T follicular helper cell (primary cell): ENCODE measurements around the gene ANGEL1.

Source experiments
- DNase-seq: peaks from one replicate; pipeline ENCODE4 v3.0.0-alpha.2; 2020; ENCODE audit warnings: low read depth

ANGEL1 gene

GRCh38 chr14:76820700-76821099 lies 8.0 kb upstream of the ANGEL1 start:
- DNase-seq, result no peak

DNA sequence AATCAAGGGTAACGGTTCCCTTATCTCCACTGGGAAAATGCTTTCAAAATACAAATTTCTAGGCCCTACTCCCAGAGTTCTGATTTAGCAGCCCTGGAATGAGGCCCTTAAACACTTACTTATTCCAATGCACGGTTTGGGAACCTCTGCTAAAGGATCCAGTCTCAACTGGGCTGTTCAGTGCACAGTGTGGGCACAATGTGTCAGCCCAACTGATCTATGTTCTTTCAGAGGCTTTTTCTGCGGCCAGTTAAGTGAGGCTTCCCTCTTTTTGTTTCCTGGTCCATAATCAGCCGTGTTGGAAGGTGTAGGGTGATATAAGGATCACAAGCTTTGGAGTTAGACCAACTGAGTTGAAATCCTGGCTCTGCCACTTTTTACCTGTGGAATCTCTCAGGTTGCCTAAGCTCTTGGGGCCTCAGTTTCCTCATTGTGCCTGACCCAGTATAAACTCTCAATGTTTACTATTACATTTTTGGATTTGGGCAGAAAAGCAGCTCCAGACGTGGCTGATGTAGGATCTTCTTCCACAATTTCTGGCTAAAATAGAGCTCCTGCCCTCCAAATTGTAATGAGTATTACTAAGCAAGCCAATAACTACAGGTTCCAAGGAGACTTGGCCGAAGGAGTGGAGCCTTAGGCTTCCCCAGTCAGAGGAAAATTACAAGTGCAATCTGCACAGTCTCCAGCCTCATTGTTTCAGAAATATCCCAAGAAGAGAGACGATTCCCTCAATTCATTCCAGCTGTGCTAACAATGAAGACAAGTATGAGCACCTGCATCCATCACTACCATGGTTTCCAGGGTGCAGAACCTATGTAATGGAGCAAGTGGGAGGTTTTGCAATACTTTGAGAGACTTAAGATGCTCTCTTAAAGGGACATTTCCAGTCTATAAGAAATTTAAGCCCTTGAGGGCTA lies 2.3 kb upstream of the ANGEL1 start:
- DNase-seq, result no peak

DNA sequence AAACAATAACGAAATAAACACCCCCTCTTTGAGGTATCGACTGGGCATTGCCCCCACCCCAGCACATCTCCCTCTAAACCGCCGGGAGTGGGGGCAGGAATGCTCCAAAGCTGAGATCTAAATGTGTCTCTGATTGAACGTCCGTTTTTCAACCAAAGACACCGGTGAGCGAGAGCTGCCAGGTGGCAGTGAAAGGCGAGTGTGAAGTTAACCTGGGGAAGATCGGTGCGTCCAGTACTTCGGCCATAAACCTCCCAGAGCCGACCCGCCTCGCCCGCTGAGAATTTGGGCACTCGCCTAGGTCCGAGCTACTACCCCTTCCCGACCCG lies 625 bp downstream of the ANGEL1 start:
- no peak for DNase-seq

- DNase-seq, result no peak
Measured at GRCh38 chr14:76811561-76811960, 1.1 kb downstream of the ANGEL1 start.

GRCh38 chr14:76810953-76811400 lies 1.7 kb downstream of the ANGEL1 start:
- DNase-seq, result no peak

- DNase-seq, result no peak
Measured at GRCh38 chr14:76810525-76810924, 2.2 kb downstream of the ANGEL1 start.

DNA sequence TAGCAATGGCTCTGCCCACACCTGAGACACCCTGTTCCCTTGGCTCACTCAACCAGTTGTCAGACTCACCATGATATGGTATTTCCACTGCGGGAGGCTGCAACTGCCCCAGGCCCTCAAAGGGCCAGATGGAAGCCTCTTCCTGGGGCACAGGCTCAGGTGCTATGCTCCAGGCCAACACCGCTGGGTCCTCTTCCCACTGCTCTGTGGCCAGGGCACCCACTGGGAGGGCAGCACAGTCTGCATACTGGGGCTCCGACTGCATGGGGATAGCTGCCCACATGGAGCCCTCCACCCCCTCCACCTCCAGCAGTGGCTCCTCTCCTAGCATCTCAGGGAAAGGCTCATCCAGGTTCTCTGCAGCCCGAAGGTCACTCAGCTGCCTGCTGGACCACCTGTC lies 3.7 kb downstream of the ANGEL1 start:
- DNase-seq, result no peak

DNA sequence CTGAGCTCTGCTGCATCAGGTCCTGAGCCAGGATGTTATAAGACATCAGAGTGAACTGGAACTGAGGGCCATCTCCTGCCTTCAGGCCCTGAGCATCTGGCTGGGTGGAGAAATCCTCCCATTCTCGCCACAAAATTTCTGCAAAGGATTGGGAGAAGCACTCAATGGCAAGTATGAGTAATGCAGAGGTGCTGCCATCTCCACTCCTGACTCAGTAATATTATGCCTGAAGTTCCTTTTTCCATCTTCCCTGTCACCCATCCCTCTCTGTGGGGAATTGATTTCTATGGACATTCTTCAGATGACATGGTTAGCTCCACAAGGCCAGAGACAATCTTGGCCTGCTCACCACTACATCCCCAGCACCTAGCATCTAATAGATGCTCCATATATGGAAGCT lies 4.7 kb downstream of the ANGEL1 start:
- DNase-seq, result no peak

DNA sequence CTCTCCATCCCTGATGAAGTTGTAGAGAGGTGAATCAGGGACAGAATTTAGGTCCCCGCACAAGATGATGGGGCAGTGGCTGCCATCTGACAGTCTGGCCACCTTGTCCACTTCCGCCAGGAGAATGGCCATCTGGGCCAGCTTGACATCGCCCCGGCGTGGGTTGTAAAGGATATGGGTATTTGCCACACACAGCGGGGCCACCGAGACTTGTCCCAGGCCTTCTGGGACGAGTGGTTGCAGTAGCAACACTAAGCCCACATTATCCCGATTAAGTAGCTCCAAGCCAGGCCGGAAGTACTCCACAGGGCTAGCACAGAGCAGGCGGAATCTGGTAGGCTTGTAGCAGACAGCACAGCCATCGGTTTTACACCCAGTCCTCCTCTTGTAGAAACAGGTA lies 6.2 kb downstream of the ANGEL1 start:
- no peak for DNase-seq

- no peak for DNase-seq
Measured at GRCh38 chr14:76793956-76794355, 18.7 kb downstream of the ANGEL1 start.

DNA sequence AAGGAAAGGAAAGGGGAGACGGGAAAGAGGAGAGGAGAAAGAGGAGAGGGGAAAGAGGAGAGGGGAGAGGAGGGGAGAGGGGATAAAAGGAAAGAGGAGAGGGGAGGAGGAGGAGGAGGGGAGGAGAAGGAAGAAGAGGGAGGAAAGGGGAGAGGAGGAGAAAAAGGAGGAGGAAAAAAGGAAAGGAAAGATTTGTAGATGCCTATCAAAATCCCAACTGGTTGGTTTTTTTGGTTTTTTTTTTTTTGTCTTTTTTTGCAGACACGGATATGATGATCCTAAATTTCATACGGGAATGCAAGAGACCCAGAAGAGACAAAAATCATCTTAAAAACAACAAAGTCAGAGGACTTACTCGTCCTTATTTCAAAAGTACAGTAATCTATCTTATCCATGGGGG lies 19.4 kb downstream of the ANGEL1 start:
- DNase-seq, result no peak

- no peak for DNase-seq
Measured at GRCh38 chr14:76792422-76792821, 20.3 kb downstream of the ANGEL1 start.

DNA sequence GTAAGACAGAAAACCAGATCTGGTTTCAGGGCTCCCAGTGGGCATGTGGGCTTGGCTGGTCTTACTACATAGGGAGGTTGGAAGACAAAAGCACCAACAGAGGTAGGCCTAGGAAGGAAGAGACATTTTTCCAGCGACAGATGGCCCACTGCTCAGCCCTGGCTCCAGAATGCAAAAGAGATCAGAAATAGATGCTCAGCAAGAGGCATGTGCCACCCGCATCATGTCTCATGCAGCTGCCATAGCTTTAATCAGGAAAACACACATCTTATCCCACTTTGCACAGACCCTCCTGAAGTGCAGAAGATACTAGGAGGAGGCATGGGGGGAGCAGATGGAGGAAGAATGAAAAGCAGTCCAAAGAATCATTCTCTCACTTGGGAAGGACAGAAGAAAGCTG lies 26.1 kb downstream of the ANGEL1 start:
- no peak for DNase-seq

GRCh38 chr14:76784881-76785280 lies 27.8 kb downstream of the ANGEL1 start:
- DNase-seq, result peak; percentile 48

GRCh38 chr14:76784266-76784874 lies 28.3 kb downstream of the ANGEL1 start:
- no peak for DNase-seq

DNA sequence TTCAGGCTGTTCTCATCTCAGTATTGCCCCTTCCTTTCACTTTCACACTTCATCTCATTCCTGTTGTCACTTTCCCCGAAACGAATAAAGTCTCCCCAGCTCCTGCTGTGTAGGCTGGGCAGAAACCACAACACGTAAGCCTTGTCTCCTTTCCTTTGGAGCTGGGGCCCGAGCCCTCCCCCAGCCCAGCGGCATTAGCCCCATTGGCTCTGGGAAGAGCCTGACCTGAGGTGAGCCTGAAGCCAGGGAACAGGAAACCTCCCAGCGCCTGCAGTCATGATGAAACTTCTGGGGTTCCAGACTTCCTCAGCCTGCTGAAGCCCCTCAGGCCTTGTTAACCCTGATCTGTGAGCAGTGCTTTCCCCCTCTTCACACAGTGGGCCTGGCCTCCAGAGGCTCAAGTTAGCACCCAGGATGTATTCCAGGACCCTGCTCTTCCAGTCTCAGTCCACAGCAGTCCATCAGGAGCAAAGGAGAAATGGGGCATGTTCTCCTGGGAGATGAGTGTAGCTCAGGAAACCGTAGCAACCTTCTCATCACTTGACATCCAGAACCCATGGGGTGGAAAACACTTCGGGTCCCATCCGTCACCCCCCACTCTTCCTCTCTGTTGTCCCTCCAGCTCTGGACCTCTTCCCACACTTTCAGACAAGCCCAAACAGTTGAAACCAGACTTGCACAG lies 29.7 kb downstream of the ANGEL1 start:
- no peak for DNase-seq

DNA sequence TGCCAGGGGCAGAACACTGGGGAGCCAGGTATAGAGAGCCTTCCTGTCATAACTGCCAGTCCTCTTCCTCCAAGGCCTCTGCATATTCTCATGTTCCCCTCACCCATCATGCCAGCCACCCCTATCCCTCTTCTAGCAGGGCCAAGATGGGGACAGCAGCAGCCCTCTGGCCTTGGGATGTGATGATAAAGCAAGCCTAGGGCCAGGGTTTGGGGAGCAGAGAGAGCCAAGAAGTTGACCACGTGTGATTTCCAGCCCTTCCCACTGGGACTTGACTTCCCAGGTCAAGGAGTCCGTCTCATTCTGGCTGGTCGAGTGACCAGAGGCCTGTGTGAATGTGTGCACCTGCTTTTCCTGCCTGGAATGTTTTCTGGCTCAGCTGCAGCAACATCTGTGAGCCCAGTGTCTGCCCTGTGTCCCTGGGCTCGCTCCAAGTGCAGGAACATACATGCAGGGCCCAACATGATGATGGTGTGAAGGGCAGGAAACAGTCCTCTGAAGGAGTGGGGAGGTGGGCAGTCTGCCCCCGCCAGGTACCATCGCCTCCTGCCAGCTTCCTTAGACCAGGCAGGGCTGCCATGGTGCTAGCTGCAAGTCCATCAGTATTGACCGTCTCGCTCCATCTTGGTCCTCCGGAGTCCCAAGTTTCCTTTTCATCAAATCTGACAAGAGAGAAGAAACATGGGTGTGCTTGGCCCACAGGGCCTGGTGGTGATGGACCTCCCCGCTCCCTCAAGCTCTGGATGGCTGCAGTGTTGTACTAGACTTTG lies 30.4 kb downstream of the ANGEL1 start:
- DNase-seq, result no peak

GRCh38 chr14:76781648-76782051 lies 31.0 kb downstream of the ANGEL1 start:
- no peak for DNase-seq

- no peak for DNase-seq
Measured at GRCh38 chr14:76780875-76781647, 31.6 kb downstream of the ANGEL1 start.

GRCh38 chr14:76780360-76780759 lies 32.3 kb downstream of the ANGEL1 start:
- no peak for DNase-seq

GRCh38 chr14:76780058-76780345 lies 32.7 kb downstream of the ANGEL1 start:
- no peak for DNase-seq
